AG09319 (cell line): ENCODE results near the gene NSMCE1.
A peak's percentile ranks its signal among the peaks of the same experiment; 100 is the strongest.

Experiments
- DNase-seq: peaks from one replicate; pipeline ENCODE4 v3.0.0-alpha.2; 2010; ENCODE audit warnings: low read depth; ENCODE audit errors: extremely low read depth
- TF ChIP-seq, protein P1 (sequence below): IDR thresholded peaks from 2 replicates; pipeline ENCODE4 v1.5.1; 2011; ENCODE audit warnings: low read depth, mild to moderate bottlenecking, inconsistent platforms, low read length, moderate library complexity

NSMCE1 gene

DNA sequence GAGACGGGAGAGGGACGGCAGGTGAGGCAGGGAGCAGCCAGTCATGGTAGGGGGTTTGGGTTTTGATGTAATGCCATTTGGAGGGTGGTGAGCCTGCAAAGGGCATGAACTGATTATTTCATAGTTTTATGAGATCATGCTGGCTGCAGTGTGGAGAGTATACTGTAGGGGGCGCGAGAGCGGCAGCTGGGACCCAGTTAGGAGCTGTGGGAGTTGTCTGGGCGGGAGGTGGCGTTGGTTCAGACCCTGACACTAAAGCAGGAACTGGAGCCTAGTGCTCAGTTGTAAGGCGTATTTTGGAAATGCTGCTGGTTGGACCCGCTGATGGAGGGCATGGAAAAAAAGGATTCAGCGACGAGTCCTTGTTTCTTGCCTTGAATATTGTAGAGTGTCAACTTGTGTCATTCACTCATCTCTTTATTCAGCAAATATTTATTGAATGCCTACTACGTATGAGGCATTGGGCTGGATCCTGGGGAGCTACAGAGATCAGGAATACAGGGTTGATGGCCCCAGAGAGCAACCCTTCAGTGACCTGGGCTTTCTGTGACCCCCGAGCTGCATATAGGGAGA lies 89.0 kb downstream of the NSMCE1 start:
- no peak for DNase-seq
- TF ChIP-seq, protein P1, sequence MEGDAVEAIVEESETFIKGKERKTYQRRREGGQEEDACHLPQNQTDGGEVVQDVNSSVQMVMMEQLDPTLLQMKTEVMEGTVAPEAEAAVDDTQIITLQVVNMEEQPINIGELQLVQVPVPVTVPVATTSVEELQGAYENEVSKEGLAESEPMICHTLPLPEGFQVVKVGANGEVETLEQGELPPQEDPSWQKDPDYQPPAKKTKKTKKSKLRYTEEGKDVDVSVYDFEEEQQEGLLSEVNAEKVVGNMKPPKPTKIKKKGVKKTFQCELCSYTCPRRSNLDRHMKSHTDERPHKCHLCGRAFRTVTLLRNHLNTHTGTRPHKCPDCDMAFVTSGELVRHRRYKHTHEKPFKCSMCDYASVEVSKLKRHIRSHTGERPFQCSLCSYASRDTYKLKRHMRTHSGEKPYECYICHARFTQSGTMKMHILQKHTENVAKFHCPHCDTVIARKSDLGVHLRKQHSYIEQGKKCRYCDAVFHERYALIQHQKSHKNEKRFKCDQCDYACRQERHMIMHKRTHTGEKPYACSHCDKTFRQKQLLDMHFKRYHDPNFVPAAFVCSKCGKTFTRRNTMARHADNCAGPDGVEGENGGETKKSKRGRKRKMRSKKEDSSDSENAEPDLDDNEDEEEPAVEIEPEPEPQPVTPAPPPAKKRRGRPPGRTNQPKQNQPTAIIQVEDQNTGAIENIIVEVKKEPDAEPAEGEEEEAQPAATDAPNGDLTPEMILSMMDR, result peak; percentile 84

- peak; percentile 43 for DNase-seq
- TF ChIP-seq, protein P1, result no peak
Observed at GRCh38 chr16:27177031-27177774, 91.4 kb downstream of the NSMCE1 start.

- TF ChIP-seq, protein P1, result no peak
- DNase-seq, result no peak
Observed at GRCh38 chr16:27175888-27176287, 92.7 kb downstream of the NSMCE1 start.
